ENCODE data around the gene SORBS2. TPM values are rescaled to one million over a fixed set of nuclear protein-coding genes. Genes with fewer than 3 reads are reported as not detected.
"Not testable (repeated sequence)": the region's sequence is repeated elsewhere in the genome, so short reads cannot be mapped to it uniquely, and the experiment has no call there.

The SORBS2 gene
- total RNA-seq (10 to 100 TPM; 20.2 to 47.7 TPM), polyA plus RNA-seq (ENCODE audit: insufficient read depth, low read depth, low replicate concordance) (26.0 TPM)
- long read RNA-seq, donor 1, partial matches to known transcripts, result 0 of 4 reads
- long read RNA-seq, donor 1, other reads (novel, unspliced or antisense), result 0 of 4 reads
- long read RNA-seq, donor 2, partial matches to known transcripts, result 0 of 3 reads
- long read RNA-seq, donor 2, other reads (novel, unspliced or antisense), result 0 of 3 reads

DNA sequence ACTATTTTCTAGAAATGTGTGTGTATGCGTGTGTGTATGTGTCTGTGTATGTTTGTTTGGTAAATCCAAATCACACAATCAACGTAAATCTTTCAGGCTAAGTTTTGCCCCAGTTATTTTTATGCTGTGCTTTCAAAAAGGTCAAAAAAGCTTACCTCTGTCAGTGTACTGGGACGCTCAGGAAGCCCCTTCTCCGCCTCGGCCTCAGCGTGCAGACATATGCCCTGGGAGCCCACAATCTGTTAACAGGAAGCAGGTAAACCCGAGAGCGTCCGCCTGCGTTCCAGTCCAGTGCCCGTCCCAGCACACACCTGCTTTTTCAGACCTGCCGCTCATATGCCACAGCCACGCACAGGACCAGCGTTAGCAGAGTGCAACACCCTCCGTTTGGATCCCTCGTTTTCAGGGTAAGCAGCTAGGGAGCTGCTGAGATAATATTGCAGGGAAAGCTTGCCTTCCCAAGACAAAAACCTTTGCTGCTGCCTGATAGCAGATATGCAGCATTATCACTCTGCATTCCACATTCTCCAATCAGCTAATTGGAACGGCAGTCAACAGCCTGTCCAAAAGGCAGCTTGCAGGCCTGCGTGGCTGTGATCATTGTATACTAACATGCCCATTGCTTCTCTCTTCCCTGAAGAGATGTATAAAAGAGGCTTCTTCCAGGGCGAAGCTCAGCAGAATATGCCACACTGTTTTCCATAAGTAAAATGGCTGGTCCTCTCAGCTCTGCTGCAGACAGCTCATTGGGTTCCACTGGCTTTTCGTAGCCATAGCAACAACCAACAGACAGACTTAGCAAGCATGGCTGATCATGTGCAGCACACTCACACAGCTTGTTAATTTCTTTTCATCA is at the start of gene SORBS2:
Gene SORBS2, minus strand, starts transcription at position 686 of the 856 bp plus-strand sequence. CDS start 121,623 bp downstream, outside the sequence.
- H3K27ac ChIP-seq, result no peak within 1 kb of the TSS
- H3K27me3 ChIP-seq, result no peaks in the 10 kb centered on the region
- intact Hi-C loops (cut with DNase I; ENCODE audit: low total_unique reads), result no loop called here
- DNase-seq, result peak; percentile 80
- no peaks in the 10 kb centered on the region for H3K9me3 ChIP-seq
- peak within 1 kb of the TSS in 1 of 2 donors; percentile 50 for H3K4me3 ChIP-seq
- WGBS, 2 donors, result 35 to 46% methylated on average over 20 of the region's 20 CpGs
- no peaks in the 10 kb centered on the region for H3K4me1 ChIP-seq
- TF ChIP-seq POLR2A (IDR thresholded peaks at IDR 0.05) (no peak), CTCF (IDR thresholded peaks at IDR 0.05) (no peak)
- no peaks in the 10 kb centered on the region for H3K36me3 ChIP-seq (ENCODE audit: low read depth, missing control alignments)

GRCh38 chr4:185859111-185859510 is 47.1 kb upstream of the SORBS2 start:
- WGBS, 2 donors, result 44% methylated on average over 7 of the region's 7 CpGs
- DNase-seq, result no peak

DNA sequence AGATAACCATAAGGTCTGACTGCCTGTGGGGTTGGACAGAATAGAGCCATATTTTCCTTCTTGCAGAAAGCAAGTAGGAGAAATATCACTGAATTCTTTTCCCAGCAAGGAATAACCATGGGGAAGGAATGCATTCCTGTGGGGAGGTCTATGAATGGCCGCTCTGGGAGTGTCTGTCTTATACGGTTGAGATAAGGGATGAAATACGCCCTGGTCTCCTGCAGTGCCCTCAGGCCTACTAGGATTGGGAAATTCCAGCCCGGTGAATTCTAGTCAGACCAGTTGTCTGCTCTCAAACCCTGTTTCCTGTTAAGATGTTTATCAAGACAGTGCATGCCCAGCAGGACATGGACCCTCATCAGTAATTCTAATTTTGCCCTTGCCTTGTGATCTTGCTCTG is 45.6 kb upstream of the SORBS2 start:
- intact Hi-C loops (cut with DNase I; ENCODE audit: low total_unique reads); H3K36me3 ChIP-seq (ENCODE audit: low read depth, missing control alignments); H3K4me3 ChIP-seq; H3K27ac ChIP-seq; H3K27me3 ChIP-seq; DNase-seq; H3K4me1 ChIP-seq; H3K9me3 ChIP-seq: not testable (repeated sequence)
- WGBS, 2 donors, result 59 to 70% methylated on average over 4 of the region's 4 CpGs

More at GRCh38 chr4:185859111-185859510, 47.1 kb upstream of the SORBS2 start:
- intact Hi-C loops (cut with DNase I; ENCODE audit: low total_unique reads), result no loop called here
- Histone ChIP-seq H3K4me1 (no peaks in the 10 kb centered on the region), H3K27ac (no peak overlapping the region), H3K9me3 (no peaks in the 10 kb centered on the region), H3K4me3 (no peak overlapping the region), H3K27me3 (no peaks in the 10 kb centered on the region), H3K36me3 (ENCODE audit: low read depth, missing control alignments) (no peaks in the 10 kb centered on the region)
- TF ChIP-seq POLR2A (IDR thresholded peaks at IDR 0.05) (no peak), CTCF (IDR thresholded peaks at IDR 0.05) (no peak)

- H3K4me3 ChIP-seq, result no peak overlapping the region
- no peaks in the 10 kb centered on the region for H3K9me3 ChIP-seq
- H3K27ac ChIP-seq, result no peak overlapping the region
- TF ChIP-seq CTCF (IDR thresholded peaks at IDR 0.05), result no peak
- no peak for TF ChIP-seq POLR2A (IDR thresholded peaks at IDR 0.05)
- no peaks in the 10 kb centered on the region for H3K36me3 ChIP-seq (ENCODE audit: low read depth, missing control alignments)
- intact Hi-C loops (cut with DNase I; ENCODE audit: low total_unique reads), result no loop called here
- H3K27me3 ChIP-seq, result no peaks in the 10 kb centered on the region
- DNase-seq, result no peak
- H3K4me1 ChIP-seq, result no peaks in the 10 kb centered on the region
- 90 to 93% methylated on average over 3 of the region's 3 CpGs for WGBS, 2 donors
Measured at GRCh38 chr4:185853841-185854240, 41.8 kb upstream of the SORBS2 start.

DNA sequence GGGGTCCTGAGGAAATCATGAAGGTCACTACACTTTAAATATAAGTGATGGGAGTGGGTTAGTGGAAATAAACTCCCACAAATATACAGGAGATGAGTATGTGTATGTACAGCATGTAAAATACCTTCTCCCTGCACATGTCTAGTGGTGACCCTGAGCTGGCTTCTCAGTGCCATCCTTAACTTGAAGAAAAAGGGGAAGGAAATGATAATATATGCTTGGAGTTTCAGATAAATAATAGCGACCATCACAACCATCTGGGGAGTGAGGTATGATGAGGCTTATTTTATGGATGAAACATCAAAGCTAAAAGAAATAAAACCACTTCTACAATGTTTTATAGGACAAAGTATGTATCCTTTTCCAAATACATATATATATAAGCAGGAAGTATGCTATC is 41.0 kb upstream of the SORBS2 start:
- Histone ChIP-seq H3K4me3 (no peak overlapping the region), H3K27me3 (no peaks in the 10 kb centered on the region), H3K27ac (no peak overlapping the region), H3K4me1 (no peaks in the 10 kb centered on the region), H3K9me3 (no peaks in the 10 kb centered on the region), H3K36me3 (ENCODE audit: low read depth, missing control alignments) (no peaks in the 10 kb centered on the region)
- DNase-seq, result no peak
- 55 to 73% methylated on average over 1 of the region's 1 CpG for WGBS, 2 donors
- TF ChIP-seq POLR2A (IDR thresholded peaks at IDR 0.05) (no peak), CTCF (IDR thresholded peaks at IDR 0.05) (no peak)
- intact Hi-C loops (cut with DNase I; ENCODE audit: low total_unique reads), result no loop called here

Measured in testis (tissue), 5 donors.